Aorta (tissue), 5 donors: ENCODE results near the gene PLN. TPM values are rescaled to one million over a fixed set of nuclear protein-coding genes. Genes with fewer than 3 reads are reported as not detected.

Experiments used
- ATAC-seq: fragments of 200-7000 bp; cut with Tn5 transposase; one replicate; pipeline ENCODE4 v1.9.1; 2022; ENCODE audit warnings: moderate library complexity; ENCODE audit not compliant: low FRiP score
- DNase-seq, 2 donors: peaks; one replicate each; pipeline ENCODE4 v3.0.0-alpha.2; 2020
- H3K27ac ChIP-seq, 2 donors: one replicate each; pipeline ENCODE4 v1.5.1; 2013; ENCODE audit warnings: low read length in 2 of 2, mild to moderate bottlenecking in 2 of 2, moderate library complexity in 2 of 2, control low read depth in 1 of 2, inconsistent platforms in 1 of 2, low read depth in 1 of 2
- H3K27me3 ChIP-seq, 2 donors: one replicate each; pipeline ENCODE4 v1.6.1; 2013; ENCODE audit warnings: control low read depth in 1 of 2, low read length in 1 of 2, mild to moderate bottlenecking in 1 of 2, moderate library complexity in 1 of 2; ENCODE audit not compliant: insufficient read depth in 2 of 2, control insufficient read depth in 1 of 2
- H3K36me3 ChIP-seq, 2 donors: one replicate each; pipeline ENCODE4 v1.6.1; 2013; ENCODE audit warnings: control low read depth in 1 of 2, low read length in 1 of 2, mild to moderate bottlenecking in 1 of 2; ENCODE audit not compliant: insufficient read depth in 2 of 2, control insufficient read depth in 1 of 2
- H3K4me1 ChIP-seq, 2 donors: one replicate each; pipeline ENCODE4 v1.6.1; 2013; ENCODE audit warnings: low read length in 2 of 2, control low read depth in 1 of 2, mild to moderate bottlenecking in 1 of 2, moderate library complexity in 1 of 2; ENCODE audit not compliant: insufficient read depth in 2 of 2, control insufficient read depth in 1 of 2
- H3K4me3 ChIP-seq, 2 donors: one replicate each; pipeline ENCODE4 v1.5.1; 2013; ENCODE audit warnings: low read length in 2 of 2, control low read depth in 1 of 2, mild to moderate bottlenecking in 1 of 2
- H3K9me3 ChIP-seq: one replicate; pipeline ENCODE4 v1.6.1; 2013; ENCODE audit warnings: mild to moderate bottlenecking, low read length; ENCODE audit not compliant: control insufficient read depth
- WGBS, 2 donors: extraction: QIAGEN DNeasy Blood & Tissue Kit; methylation state at CpG; one replicate each; pipeline ENCODE4 v1.1.7; 2013; 5-methylcytosine and 5-hydroxymethylcytosine counted together
- intact Hi-C, 2 donors: fragments of 100-400 bp; cut with DNase I; formaldehyde crosslinking; loops; one replicate each; pipeline versions ENCODE4 v1.14.2 to v1.15.0; 2022
- polyA plus RNA-seq, 2 donors: library from polyadenylated mRNA; stranded (reverse); fragments of 200-250 nt; gene quantifications; one replicate each; pipeline ENCODE4 v1.2.3, GENCODE V29; 2013
- total RNA-seq, 2 donors: library from RNA; stranded (reverse); fragmentation: NEBNext Ultra II Directional; extraction: Animal tissue kit (Norgen Biotek cat#: 25700); gene quantifications; one replicate each; pipeline ENCODE4 v1.2.1, GENCODE V29; 2021
- donor health status: healthy with polysubstance abuse.
- donor health status: Bipolar disorder and iron deficiency.
- donor health status: DM: no; HTN: no; CAD: no.
- donor health status: DM: no; HTN: no; CAD: no.
- donor health status: DM: yes; HTN: yes; CAD: no.

Gene PLN
- total and polyA plus RNA-seq, 4 donors = 232 to 955 (median 563) TPM

GRCh38 chr6:118546164-118546879 is 1.8 kb upstream of the PLN start:
- Histone ChIP-seq H3K27ac (peak overlapping the region in 1 of 2 donors; percentile 93), H3K9me3 (no peaks in the 10 kb centered on the region), H3K27me3 (no peaks in the 10 kb centered on the region), H3K36me3 (no peaks in the 10 kb centered on the region), H3K4me3 (peak overlapping the region; percentile 31 to 76), H3K4me1 (no peaks in the 10 kb centered on the region)
- no peak for DNase-seq
- WGBS, 2 donors = 5 to 10% methylated on average over 4 of the region's 4 CpGs
- intact Hi-C loops = no loop called here
- ATAC-seq = no peak

- Histone ChIP-seq H3K27me3 (no peaks in the 10 kb centered on the region), H3K27ac (no peak overlapping the region), H3K4me1 (no peaks in the 10 kb centered on the region), H3K36me3 (no peaks in the 10 kb centered on the region), H3K9me3 (no peaks in the 10 kb centered on the region), H3K4me3 (peak overlapping the region; percentile 20 to 76)
- WGBS, 2 donors = 3 to 6% methylated on average over 1 of the region's 1 CpG
- intact Hi-C loops = no loop called here
- no peak for DNase-seq
- no peak for ATAC-seq
Measured at GRCh38 chr6:118546880-118547218, 1.2 kb upstream of the PLN start.

- H3K9me3 ChIP-seq = no peaks in the 10 kb centered on the region
- no peaks in the 10 kb centered on the region for H3K36me3 ChIP-seq
- no peaks in the 10 kb centered on the region for H3K27me3 ChIP-seq
- no peak overlapping the region for H3K27ac ChIP-seq
- ATAC-seq = no peak
- no peak for DNase-seq
- intact Hi-C loops = no loop called here
- no peaks in the 10 kb centered on the region for H3K4me1 ChIP-seq
- peak overlapping the region; percentile 86 to 90 for H3K4me3 ChIP-seq
Measured at GRCh38 chr6:118548613-118549012, 517 bp downstream of the PLN start.

- no peaks in the 10 kb centered on the region for H3K4me1 ChIP-seq
- H3K36me3 ChIP-seq = peaks cover 0 to 4% of the 10 kb centered on the region in 2 donors
- peak overlapping the region; percentile 93 to 98 for H3K4me3 ChIP-seq
- 5% methylated on average over 3 of the region's 3 CpGs for WGBS, 2 donors
- H3K27ac ChIP-seq = no peak overlapping the region
- H3K9me3 ChIP-seq = no peaks in the 10 kb centered on the region
- ATAC-seq (peak; percentile 67), DNase-seq (no peak)
- no peaks in the 10 kb centered on the region for H3K27me3 ChIP-seq
- intact Hi-C loops = loop anchor here in 1 of 2 donors (5.0 to 10.0 kb wide), 3 partner anchors 39 to 264 kb away; no protein-coding TSS in a partner anchor
Measured at GRCh38 chr6:118551063-118552053, 3.3 kb downstream of the PLN start.

GRCh38 chr6:118553132-118553531 is 5.0 kb downstream of the PLN start:
- no peak overlapping the region for H3K27ac ChIP-seq
- no peaks in the 10 kb centered on the region for H3K9me3 ChIP-seq
- WGBS, 2 donors = 1 to 3% methylated on average over 1 of the region's 1 CpG
- ATAC-seq = no peak
- H3K36me3 ChIP-seq = peaks cover 0 to 4% of the 10 kb centered on the region in 2 donors
- intact Hi-C loops = loop anchor here in 1 of 2 donors (5.0 to 10.0 kb wide), 3 partner anchors 41 to 266 kb away; no protein-coding TSS in a partner anchor
- H3K4me3 ChIP-seq = peak overlapping the region; percentile 78 to 95
- no peak for DNase-seq
- no peaks in the 10 kb centered on the region for H3K27me3 ChIP-seq
- H3K4me1 ChIP-seq = no peaks in the 10 kb centered on the region

GRCh38 chr6:118554698-118555097 is 6.6 kb downstream of the PLN start:
- intact Hi-C loops = loop anchor here (5.0 to 10.0 kb wide), 3 partner anchors 42 to 267 kb away; no protein-coding TSS in a partner anchor
- H3K27me3 ChIP-seq = no peaks in the 10 kb centered on the region
- DNase-seq (no peak), ATAC-seq (no peak)
- H3K4me3 ChIP-seq = peak overlapping the region; percentile 57 to 84
- no peaks in the 10 kb centered on the region for H3K4me1 ChIP-seq
- WGBS, 2 donors = 7 to 12% methylated on average over 1 of the region's 1 CpG
- H3K27ac ChIP-seq = peak overlapping the region in 1 of 2 donors; percentile 28
- no peaks in the 10 kb centered on the region for H3K9me3 ChIP-seq
- peaks cover 0 to 4% of the 10 kb centered on the region in 2 donors for H3K36me3 ChIP-seq

- H3K9me3 ChIP-seq = no peaks in the 10 kb centered on the region
- DNase-seq (no peak), ATAC-seq (no peak)
- H3K27me3 ChIP-seq = no peaks in the 10 kb centered on the region
- WGBS, 2 donors = 6 to 10% methylated on average over 6 of the region's 6 CpGs
- H3K4me1 ChIP-seq = no peaks in the 10 kb centered on the region
- no peak overlapping the region for H3K27ac ChIP-seq
- peaks cover 0 to 4% of the 10 kb centered on the region in 2 donors for H3K36me3 ChIP-seq
- intact Hi-C loops = loop anchor here (5.0 to 10.0 kb wide), 2 partner anchors 46 to 164 kb away; no protein-coding TSS in a partner anchor
- peak overlapping the region; percentile 8 to 34 for H3K4me3 ChIP-seq
Measured at GRCh38 chr6:118558464-118559217, 10.5 kb downstream of the PLN start.

- H3K9me3 ChIP-seq = no peaks in the 10 kb centered on the region
- DNase-seq (no peak), ATAC-seq (no peak)
- H3K27me3 ChIP-seq = no peaks in the 10 kb centered on the region
- no peak overlapping the region for H3K4me3 ChIP-seq
- intact Hi-C loops = loop anchor here (5.0 to 10.0 kb wide), 3 partner anchors 47 to 272 kb away; no protein-coding TSS in a partner anchor
- peaks cover 0 to 1% of the 10 kb centered on the region in 2 donors for H3K36me3 ChIP-seq
- no peaks in the 10 kb centered on the region for H3K4me1 ChIP-seq
- H3K27ac ChIP-seq = no peak overlapping the region
Measured at GRCh38 chr6:118559659-118560058, 11.6 kb downstream of the PLN start.
